ENCODE measurements around the gene CDC14B.

Gene CDC14B

DNA sequence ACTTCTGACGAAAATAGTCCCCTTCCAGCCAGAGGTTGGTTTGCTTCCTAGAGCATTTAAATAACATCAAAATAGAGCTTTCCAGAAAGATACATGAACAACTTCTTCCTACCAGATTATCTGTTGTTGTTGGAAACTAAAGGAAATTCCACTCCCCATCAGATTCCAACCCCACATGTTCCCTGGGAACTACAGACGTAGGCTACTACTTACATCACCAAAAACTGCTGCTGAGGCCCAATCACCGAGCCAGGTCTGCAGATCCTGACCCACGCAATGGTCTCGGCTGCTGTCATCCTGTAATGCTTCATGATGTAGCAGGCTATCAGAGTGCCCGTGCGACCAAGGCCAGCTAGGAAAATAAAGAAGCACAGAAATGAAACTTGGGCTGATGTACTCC, 96.3 kb downstream of the CDC14B start:
- H2AFZ ChIP-seq (ENCODE audit: low read depth, low read length, severe bottlenecking) = no peak overlapping the region
- TF ChIP-seq EZH2phosphoT487 (conservative IDR thresholded peaks at IDR 0.05; ENCODE audit: low read length) = no peak
- TF ChIP-seq, protein P1, sequence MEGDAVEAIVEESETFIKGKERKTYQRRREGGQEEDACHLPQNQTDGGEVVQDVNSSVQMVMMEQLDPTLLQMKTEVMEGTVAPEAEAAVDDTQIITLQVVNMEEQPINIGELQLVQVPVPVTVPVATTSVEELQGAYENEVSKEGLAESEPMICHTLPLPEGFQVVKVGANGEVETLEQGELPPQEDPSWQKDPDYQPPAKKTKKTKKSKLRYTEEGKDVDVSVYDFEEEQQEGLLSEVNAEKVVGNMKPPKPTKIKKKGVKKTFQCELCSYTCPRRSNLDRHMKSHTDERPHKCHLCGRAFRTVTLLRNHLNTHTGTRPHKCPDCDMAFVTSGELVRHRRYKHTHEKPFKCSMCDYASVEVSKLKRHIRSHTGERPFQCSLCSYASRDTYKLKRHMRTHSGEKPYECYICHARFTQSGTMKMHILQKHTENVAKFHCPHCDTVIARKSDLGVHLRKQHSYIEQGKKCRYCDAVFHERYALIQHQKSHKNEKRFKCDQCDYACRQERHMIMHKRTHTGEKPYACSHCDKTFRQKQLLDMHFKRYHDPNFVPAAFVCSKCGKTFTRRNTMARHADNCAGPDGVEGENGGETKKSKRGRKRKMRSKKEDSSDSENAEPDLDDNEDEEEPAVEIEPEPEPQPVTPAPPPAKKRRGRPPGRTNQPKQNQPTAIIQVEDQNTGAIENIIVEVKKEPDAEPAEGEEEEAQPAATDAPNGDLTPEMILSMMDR (IDR thresholded peaks at IDR 0.05; ENCODE audit: insufficient read depth, low read length, poor library complexity, severe bottlenecking) = no peak
- no peak overlapping the region for H3K27ac ChIP-seq (ENCODE audit: low read depth, low read length)
- H3K79me2 ChIP-seq (ENCODE audit: insufficient read depth, low read length) = no peaks in the 10 kb centered on the region
- no peak overlapping the region for H3K4me3 ChIP-seq (ENCODE audit: insufficient read depth, low read length, poor library complexity, severe bottlenecking)
- H3K9me2 ChIP-seq (replicated peaks; ENCODE audit: insufficient read depth, low read length) = no peaks in the 10 kb centered on the region
- H3K9me3 ChIP-seq (ENCODE audit: insufficient read depth, low read length) = no peaks in the 10 kb centered on the region
- no peak overlapping the region for H3K9ac ChIP-seq (ENCODE audit: low read length)
- no peaks in the 10 kb centered on the region for H3F3A ChIP-seq (ENCODE audit: insufficient read depth)
- H3K4me2 ChIP-seq (ENCODE audit: low read depth, low read length, poor library complexity, severe bottlenecking) = no peak overlapping the region
- H3K36me3 ChIP-seq (ENCODE audit: low read length) = no peaks in the 10 kb centered on the region
- H4K20me1 ChIP-seq (ENCODE audit: low read depth, low read length) = no peaks in the 10 kb centered on the region
- H3K27me3 ChIP-seq (ENCODE audit: low read length) = no peaks in the 10 kb centered on the region

DNA sequence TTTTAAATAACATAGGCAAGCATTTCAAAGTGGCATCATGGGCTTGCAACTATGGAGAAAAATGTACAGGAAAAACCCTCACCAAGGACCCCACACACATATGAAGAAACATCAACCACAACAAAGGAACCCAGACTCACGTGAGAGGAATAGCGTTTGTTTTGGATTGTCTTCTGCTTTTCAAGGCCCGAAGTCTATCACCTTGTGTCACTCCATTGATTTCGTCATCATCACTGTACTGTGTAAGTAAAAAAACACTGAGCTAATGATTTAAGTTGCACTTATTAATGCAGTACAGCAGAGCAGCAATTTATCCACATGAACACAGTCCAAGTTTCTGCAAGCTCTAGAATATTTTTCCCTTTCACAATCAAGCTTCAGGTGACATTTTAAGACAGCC, 97.3 kb downstream of the CDC14B start:
- Histone ChIP-seq H3K36me3 (ENCODE audit: low read length) (no peaks in the 10 kb centered on the region), H3F3A (ENCODE audit: insufficient read depth) (no peaks in the 10 kb centered on the region), H3K4me3 (ENCODE audit: insufficient read depth, low read length, poor library complexity, severe bottlenecking) (no peak overlapping the region), H3K27me3 (ENCODE audit: low read length) (no peaks in the 10 kb centered on the region), H3K9me3 (ENCODE audit: insufficient read depth, low read length) (no peaks in the 10 kb centered on the region), H4K20me1 (ENCODE audit: low read depth, low read length) (no peaks in the 10 kb centered on the region), H3K79me2 (ENCODE audit: insufficient read depth, low read length) (no peaks in the 10 kb centered on the region), H3K27ac (ENCODE audit: low read depth, low read length) (no peak overlapping the region), H2AFZ (ENCODE audit: low read depth, low read length, severe bottlenecking) (no peak overlapping the region), H3K4me2 (ENCODE audit: low read depth, low read length, poor library complexity, severe bottlenecking) (no peak overlapping the region), H3K9me2 (replicated peaks; ENCODE audit: insufficient read depth, low read length) (no peaks in the 10 kb centered on the region), H3K9ac (ENCODE audit: low read length) (no peak overlapping the region)
- no peak for TF ChIP-seq EZH2phosphoT487 (conservative IDR thresholded peaks at IDR 0.05; ENCODE audit: low read length)
- TF ChIP-seq, protein P1 (IDR thresholded peaks at IDR 0.05; ENCODE audit: insufficient read depth, low read length, poor library complexity, severe bottlenecking) = no peak

DNA sequence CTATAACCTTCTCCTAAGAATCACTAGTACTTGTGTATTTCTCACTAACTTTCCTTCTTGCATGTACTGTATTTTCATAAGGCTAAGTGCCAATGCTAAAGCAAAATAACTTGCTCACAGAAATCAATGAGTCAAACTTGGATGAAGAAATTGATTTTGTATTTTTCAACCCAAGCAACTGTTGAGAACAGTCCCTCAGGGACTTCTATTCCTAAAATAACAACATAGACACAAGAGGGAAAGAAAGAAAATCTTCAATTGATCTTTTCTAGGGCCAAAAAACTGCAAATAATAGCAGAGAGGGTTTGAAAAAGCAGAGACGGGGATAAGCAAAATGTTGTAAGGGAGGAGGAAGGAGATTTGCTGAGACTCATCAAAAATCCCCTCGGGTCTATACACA, 99.9 kb downstream of the CDC14B start:
- no peaks in the 10 kb centered on the region for H3K36me3 ChIP-seq (ENCODE audit: low read length)
- H3F3A ChIP-seq (ENCODE audit: insufficient read depth) = no peaks in the 10 kb centered on the region

More for the DNA sequence above, 99.9 kb downstream of the CDC14B start:
- Histone ChIP-seq H3K4me3 (ENCODE audit: insufficient read depth, low read length, poor library complexity, severe bottlenecking) (no peak overlapping the region), H3K9me2 (replicated peaks; ENCODE audit: insufficient read depth, low read length) (no peaks in the 10 kb centered on the region), H4K20me1 (ENCODE audit: low read depth, low read length) (no peaks in the 10 kb centered on the region), H3K27ac (ENCODE audit: low read depth, low read length) (no peak overlapping the region), H3K9me3 (ENCODE audit: insufficient read depth, low read length) (no peaks in the 10 kb centered on the region), H3K9ac (ENCODE audit: low read length) (no peak overlapping the region), H3K27me3 (ENCODE audit: low read length) (no peaks in the 10 kb centered on the region), H2AFZ (ENCODE audit: low read depth, low read length, severe bottlenecking) (no peak overlapping the region), H3K4me2 (ENCODE audit: low read depth, low read length, poor library complexity, severe bottlenecking) (no peak overlapping the region), H3K79me2 (ENCODE audit: insufficient read depth, low read length) (no peaks in the 10 kb centered on the region)
- TF ChIP-seq, protein P1 (IDR thresholded peaks at IDR 0.05; ENCODE audit: insufficient read depth, low read length, poor library complexity, severe bottlenecking) = no peak
- no peak for TF ChIP-seq EZH2phosphoT487 (conservative IDR thresholded peaks at IDR 0.05; ENCODE audit: low read length)
